B cell (primary cell): ENCODE data around the gene POMT2. TPM values are rescaled to one million over a fixed set of nuclear protein-coding genes. Genes with fewer than 3 reads are reported as not detected.

Experiments used
- ATAC-seq: fragments of 200-7000 bp; cut with Tn5 transposase; one replicate; pipeline ENCODE4 v1.10.0; 2021; ENCODE audit warnings: low read depth, mild to moderate bottlenecking, moderate number of reproducible peaks, moderate library complexity
- CTCF ChIA-PET: fragments of 350-600 bp; sonication (Branson Sonifier 250); formaldehyde crosslinking; loops from one replicate; lab custom pipeline; 2021; ENCODE audit warnings: antibody characterized with exemption, inconsistent platforms; lab: Charles Lee
- POLR2A ChIA-PET: fragments of 350-600 bp; sonication (Branson Sonifier 250); formaldehyde crosslinking; loops from one replicate; lab custom pipeline; 2021; ENCODE audit warnings: antibody characterized with exemption; lab: Charles Lee
- DNase-seq: peaks from one replicate; pipeline ENCODE4 v3.0.0; 2013
- H2AFZ ChIP-seq: 2 replicates; pipeline ENCODE4 v1.6.1; 2012; ENCODE audit warnings: mild to moderate bottlenecking, low read depth, low read length; ENCODE audit not compliant: insufficient read depth, poor library complexity, severe bottlenecking
- H3K27ac ChIP-seq, 2 donors: 1 replicate in 1 of 2; 2 replicates in 1 of 2; pipeline ENCODE4 v1.5.1; 2012 to 2013; ENCODE audit warnings: low read length in 2 of 2, mild to moderate bottlenecking in 2 of 2, moderate library complexity in 1 of 2
- H3K27me3 ChIP-seq, 4 experiments: fragments of 200-600 bp in 1 of 4; sonication (generic) in 1 of 4; replicated peaks in 1 of 4; 1 replicate in 2 of 4; 2 replicates in 2 of 4; pipeline versions ENCODE4 v1.6.1 to v1.7.0; 2013 to 2016; ENCODE audit warnings: low read length in 3 of 4, mild to moderate bottlenecking in 2 of 4, mixed read lengths in 1 of 4, moderate library complexity in 1 of 4; ENCODE audit not compliant: insufficient read depth in 4 of 4, control insufficient read depth in 3 of 4; ENCODE audit errors: control extremely low read depth in 1 of 4
- H3K36me3 ChIP-seq, 2 experiments: replicated peaks in 1 of 2; 1 replicate in 1 of 2; 2 replicates in 1 of 2; pipeline versions ENCODE4 v1.6.1 to v1.7.1; 2013; ENCODE audit warnings: low read length in 1 of 2; ENCODE audit not compliant: insufficient read depth in 2 of 2, control insufficient read depth in 1 of 2; ENCODE audit errors: control extremely low read depth in 1 of 2, extremely low read depth in 1 of 2
- H3K4me1 ChIP-seq, 2 donors: fragments of 200-600 bp in 1 of 2; sonication (generic) in 1 of 2; 1 replicate in 1 of 2; 2 replicates in 1 of 2; pipeline versions ENCODE4 v1.5.1 to v1.6.1; 2013 to 2017; ENCODE audit warnings: low read length in 2 of 2; ENCODE audit not compliant: control insufficient read depth in 2 of 2, insufficient read depth in 2 of 2
- H3K4me2 ChIP-seq: replicated peaks from 2 replicates; pipeline ENCODE3; 2012; ENCODE audit warnings: mild to moderate bottlenecking, low read depth, low read length; ENCODE audit not compliant: poor library complexity, severe bottlenecking
- H3K4me3 ChIP-seq, 5 experiments: fragments of 200-600 bp in 1 of 5; sonication (generic) in 1 of 5; 1 replicate in 3 of 5; 2 replicates in 2 of 5; pipeline versions ENCODE4 v1.5.1 to v1.7.0; 2011 to 2016; ENCODE audit warnings: low read length in 4 of 5, mild to moderate bottlenecking in 4 of 5, low read depth in 2 of 5, control low read depth in 1 of 5, moderate library complexity in 1 of 5; ENCODE audit not compliant: insufficient read depth in 1 of 5; ENCODE audit errors: control extremely low read depth in 1 of 5, extremely low read depth in 1 of 5
- H3K79me2 ChIP-seq: fragments of 200-600 bp; sonication (generic); one replicate; pipeline ENCODE4 v1.6.0; 2016; ENCODE audit warnings: low read length; ENCODE audit not compliant: control insufficient read depth, insufficient read depth
- H3K9ac ChIP-seq: fragments of 200-600 bp; sonication (generic); 2 replicates; pipeline ENCODE4 v1.6.1; 2017; ENCODE audit warnings: mild to moderate bottlenecking, low read length, moderate library complexity
- H3K9me3 ChIP-seq, 3 donors: one replicate each; pipeline versions ENCODE4 v1.6.1 to v1.7.1; 2013; ENCODE audit warnings: low read length in 2 of 3; ENCODE audit not compliant: control insufficient read depth in 2 of 3, insufficient read depth in 1 of 3; ENCODE audit errors: control extremely low read depth in 1 of 3
- H4K20me1 ChIP-seq: 2 replicates; pipeline ENCODE4 v1.6.0; 2012; ENCODE audit warnings: mild to moderate bottlenecking, low read length; ENCODE audit not compliant: insufficient read depth, control insufficient read depth, poor library complexity, severe bottlenecking
- H3K27ac Mint-ChIP-seq: one replicate; pipeline ENCODE4 v1.8.0; 2021; ENCODE audit warnings: mixed read lengths
- H3K27me3 Mint-ChIP-seq: one replicate; pipeline ENCODE4 v1.8.0; 2021; ENCODE audit warnings: mixed read lengths
- H3K4me1 Mint-ChIP-seq: one replicate; pipeline ENCODE4 v1.8.0; 2021; ENCODE audit warnings: mixed read lengths
- H3K4me3 Mint-ChIP-seq: one replicate; pipeline ENCODE4 v1.8.0; 2021; ENCODE audit warnings: mixed read lengths
- H3K9me3 Mint-ChIP-seq: one replicate; pipeline ENCODE4 v1.8.0; 2022; ENCODE audit warnings: mixed read lengths; ENCODE audit not compliant: insufficient read depth
- EZH2 ChIP-seq: IDR thresholded peaks from 2 replicates; pipeline ENCODE4 v1.6.1; 2012; ENCODE audit warnings: borderline replicate concordance, low read depth, mild to moderate bottlenecking, moderate library complexity, low read length; ENCODE audit not compliant: insufficient read depth, poor library complexity, severe bottlenecking
- WGBS: methylation state at CpG from one replicate; pipeline ENCODE4 v1.1.5; 2013; ENCODE audit warnings: missing lambda C conversion rate; ENCODE audit not compliant: insufficient coverage; 5-methylcytosine and 5-hydroxymethylcytosine counted together
- intact Hi-C: fragments of 100-400 bp; cut with micrococcal nuclease; formaldehyde crosslinking; loops from one replicate; pipeline ENCODE4 v1.10.0; 2022
- polyA plus RNA-seq: library from polyadenylated mRNA; depleted of rRNA; stranded (reverse); fragments of >200 nt; gene quantifications from 2 replicates; pipeline ENCODE4 v1.2.3, GENCODE V29; 2012
- total RNA-seq, 2 donors: library from RNA; stranded (reverse); fragments of 120-200 nt in 1 of 2; gene quantifications; 1 replicate in 1 of 2; 2 replicates in 1 of 2; pipeline versions ENCODE4 v1.2.3 to v1.2.4, GENCODE V29; 2013 to 2022
- TF ChIP-seq, protein P1 (sequence below): fragments of 200-600 bp; IDR thresholded peaks from one replicate; pipeline ENCODE4 v1.8.0; 2022; ENCODE audit warnings: antibody characterized with exemption, mild to moderate bottlenecking

The POMT2 gene
- total and polyA plus RNA-seq, 2 donors (not counting 1 experiment from before 2014, with no cell fraction given), result 14.3 to 36.6 TPM

DNA sequence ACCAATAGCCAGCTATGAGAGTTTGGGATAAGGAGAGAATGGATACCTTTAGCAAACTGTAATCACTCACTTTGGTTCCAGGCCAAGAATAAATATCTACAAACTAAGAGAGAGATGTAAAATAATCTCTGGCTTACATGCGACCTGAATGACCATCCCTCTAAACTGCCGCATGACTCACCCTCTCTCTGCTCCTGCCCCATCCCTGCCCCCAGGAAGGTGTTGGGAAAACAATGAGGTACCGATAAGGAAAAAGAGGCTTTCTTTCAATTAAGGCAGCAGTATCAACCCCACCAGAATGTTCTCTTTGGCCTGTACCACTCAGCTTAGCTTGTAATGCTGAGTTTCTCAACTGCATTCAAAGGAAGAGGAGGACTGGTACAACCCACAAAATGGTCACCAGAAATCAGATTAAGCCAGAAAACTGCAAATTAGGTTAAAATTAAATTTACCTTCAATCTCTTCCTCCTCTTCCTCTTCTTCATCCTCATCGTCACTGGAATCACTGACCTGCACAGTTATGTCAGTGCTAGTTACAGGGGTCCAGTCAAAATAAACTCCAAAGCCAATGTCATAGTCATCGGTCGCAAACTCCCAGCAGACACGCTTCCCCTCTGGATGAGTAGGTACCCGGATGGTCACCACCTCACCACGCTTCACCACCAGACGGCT is 22.2 kb upstream of the POMT2 start:
- Histone ChIP-seq H3K4me2 (no peak overlapping the region), H3K27ac (no peak overlapping the region), H3K36me3 (peaks cover 4 to 73% of the 10 kb centered on the region in 2 experiments), H3K4me3 (no peak overlapping the region), H3K27me3 (no peaks in the 10 kb centered on the region), H2AFZ (no peak overlapping the region), H3K9me3 (no peaks in the 10 kb centered on the region), H3K9ac (no peak overlapping the region), H3K4me1 (peaks cover 6 to 8% of the 10 kb centered on the region in 2 donors), H3K79me2 (peaks cover 8% of the 10 kb centered on the region), H4K20me1 (no peaks in the 10 kb centered on the region)
- TF ChIP-seq, protein P1, sequence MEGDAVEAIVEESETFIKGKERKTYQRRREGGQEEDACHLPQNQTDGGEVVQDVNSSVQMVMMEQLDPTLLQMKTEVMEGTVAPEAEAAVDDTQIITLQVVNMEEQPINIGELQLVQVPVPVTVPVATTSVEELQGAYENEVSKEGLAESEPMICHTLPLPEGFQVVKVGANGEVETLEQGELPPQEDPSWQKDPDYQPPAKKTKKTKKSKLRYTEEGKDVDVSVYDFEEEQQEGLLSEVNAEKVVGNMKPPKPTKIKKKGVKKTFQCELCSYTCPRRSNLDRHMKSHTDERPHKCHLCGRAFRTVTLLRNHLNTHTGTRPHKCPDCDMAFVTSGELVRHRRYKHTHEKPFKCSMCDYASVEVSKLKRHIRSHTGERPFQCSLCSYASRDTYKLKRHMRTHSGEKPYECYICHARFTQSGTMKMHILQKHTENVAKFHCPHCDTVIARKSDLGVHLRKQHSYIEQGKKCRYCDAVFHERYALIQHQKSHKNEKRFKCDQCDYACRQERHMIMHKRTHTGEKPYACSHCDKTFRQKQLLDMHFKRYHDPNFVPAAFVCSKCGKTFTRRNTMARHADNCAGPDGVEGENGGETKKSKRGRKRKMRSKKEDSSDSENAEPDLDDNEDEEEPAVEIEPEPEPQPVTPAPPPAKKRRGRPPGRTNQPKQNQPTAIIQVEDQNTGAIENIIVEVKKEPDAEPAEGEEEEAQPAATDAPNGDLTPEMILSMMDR, result no peak
- TF ChIP-seq EZH2, result no peak
- no peak overlapping the region for H3K4me3 Mint-ChIP-seq
- 97% methylated on average over 6 of the region's 10 CpGs for WGBS
- intact Hi-C loops, result no loop called here
- H3K27ac Mint-ChIP-seq, result no peak overlapping the region
- no peaks in the 10 kb centered on the region for H3K27me3 Mint-ChIP-seq
- ChIA-PET CTCF (no interaction called here), POLR2A (no interaction called here)
- DNase-seq, result no peak
- no peaks in the 10 kb centered on the region for H3K9me3 Mint-ChIP-seq
- no peak for ATAC-seq
- H3K4me1 Mint-ChIP-seq, result peaks cover 8% of the 10 kb centered on the region

DNA sequence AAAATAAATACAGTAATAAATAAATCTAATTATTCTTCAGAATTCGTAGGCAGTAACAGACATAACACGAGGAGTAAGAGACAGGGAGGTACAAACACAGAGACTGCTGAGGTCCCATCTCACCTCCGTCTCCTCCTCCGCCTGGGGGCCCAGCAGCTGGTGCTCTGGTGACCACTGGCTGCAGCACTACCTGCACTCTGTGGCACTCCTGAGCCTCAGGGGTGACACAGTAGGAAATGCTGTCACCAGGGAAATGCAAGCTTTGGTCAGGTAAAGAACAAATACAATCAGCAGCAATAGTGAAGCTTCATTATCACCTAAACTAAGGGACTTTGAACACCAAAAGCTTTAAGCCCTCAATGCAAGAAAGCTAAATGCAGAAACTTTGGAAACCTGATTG is 19.7 kb upstream of the POMT2 start:
- Histone ChIP-seq H3K79me2 (no peaks in the 10 kb centered on the region), H4K20me1 (no peaks in the 10 kb centered on the region), H2AFZ (no peak overlapping the region), H3K9ac (no peak overlapping the region), H3K36me3 (peaks cover 4 to 79% of the 10 kb centered on the region in 2 experiments), H3K4me3 (no peak overlapping the region), H3K27ac (no peak overlapping the region), H3K4me2 (no peak overlapping the region), H3K9me3 (no peaks in the 10 kb centered on the region), H3K4me1 (no peaks in the 10 kb centered on the region), H3K27me3 (no peaks in the 10 kb centered on the region)
- H3K4me3 Mint-ChIP-seq, result no peak overlapping the region
- H3K27ac Mint-ChIP-seq, result no peak overlapping the region
- POLR2A ChIA-PET, result no interaction called here
- no peak for DNase-seq
- H3K4me1 Mint-ChIP-seq, result no peaks in the 10 kb centered on the region
- 97% methylated on average over 3 of the region's 4 CpGs for WGBS
- no peaks in the 10 kb centered on the region for H3K27me3 Mint-ChIP-seq
- TF ChIP-seq, protein P1, result no peak
- H3K9me3 Mint-ChIP-seq, result no peaks in the 10 kb centered on the region
- no peak for ATAC-seq
- intact Hi-C loops, result no loop called here
- CTCF ChIA-PET, result interaction anchor here (0.8 to 0.9 kb wide), 2 partner anchors 24 to 37 kb away, joined by 3 read pairs; partner anchors contain the start of genes SAMD15 and TMED8
